ENCODE measurements around the gene AADAT.
"Not testable (repeated sequence)": the region's sequence is repeated elsewhere in the genome, so short reads cannot be mapped to it uniquely, and the experiment has no call there.

The AADAT gene

DNA sequence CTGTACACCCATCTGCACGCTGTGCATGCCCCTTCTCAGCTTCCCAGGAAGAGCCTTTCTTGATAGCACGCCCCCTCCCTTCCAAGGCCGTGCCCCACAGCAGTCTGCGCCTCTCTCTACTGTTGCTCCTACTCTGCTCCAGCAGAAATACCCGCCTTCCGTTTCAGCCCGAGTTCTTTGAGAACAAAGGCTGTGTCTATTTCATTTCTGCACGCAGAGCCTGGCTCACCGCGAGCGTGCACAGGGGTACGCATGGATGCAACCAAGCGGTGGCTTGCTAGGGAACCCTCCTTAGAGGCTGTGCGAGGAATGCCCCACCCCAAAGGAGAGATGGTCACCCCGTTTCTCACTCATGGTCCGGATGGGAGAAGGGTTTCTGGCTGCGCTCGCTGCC, 485 bp downstream of the AADAT start:
- peak; percentile 47 for DNase-seq (ENCODE audit: low spot score)

DNA sequence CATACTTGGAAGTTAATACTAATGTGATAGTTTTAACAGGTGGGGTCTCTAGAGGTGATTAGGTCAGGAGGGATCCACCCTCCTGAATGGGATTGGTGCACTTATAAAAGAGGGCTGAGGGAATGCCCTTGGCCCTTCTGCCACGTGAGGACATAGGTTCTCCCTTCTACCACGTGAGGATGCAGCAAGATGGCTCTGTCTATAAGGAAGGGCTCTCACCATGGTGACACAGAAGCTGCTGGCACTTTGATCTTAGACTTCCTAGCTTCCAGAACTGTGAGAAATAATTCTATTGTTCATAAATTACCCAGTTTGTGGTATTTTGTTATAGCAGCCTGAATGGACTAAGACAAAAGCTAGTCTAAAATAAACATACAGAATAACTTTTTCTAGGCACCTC, 1.0 kb downstream of the AADAT start:
- no peak for DNase-seq (ENCODE audit: low spot score)

DNA sequence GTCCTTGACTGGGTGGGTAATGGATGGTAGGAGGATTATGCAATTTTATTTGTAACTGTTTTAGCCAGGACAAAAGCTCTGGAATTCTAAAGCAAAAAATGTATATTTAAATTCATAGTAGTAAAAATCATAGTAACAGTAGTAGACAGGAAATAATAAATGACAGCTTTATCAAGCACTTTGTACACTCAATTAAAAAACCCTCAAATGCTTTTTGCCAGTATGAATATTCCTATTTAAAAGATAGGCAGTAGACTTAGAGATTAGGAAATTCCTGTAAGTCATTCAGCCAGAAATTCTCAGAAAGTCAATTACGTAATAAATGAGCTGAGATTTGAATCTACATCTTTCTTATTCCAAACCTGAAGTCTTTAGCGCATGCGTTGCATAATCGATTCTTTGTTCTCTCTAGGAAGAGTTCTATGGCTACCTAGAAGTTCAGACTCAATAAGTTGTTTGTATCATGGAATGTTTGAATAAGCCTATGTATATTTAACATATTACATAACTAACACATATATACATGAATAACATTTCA, 2.5 kb downstream of the AADAT start:
- no peak for DNase-seq (ENCODE audit: low spot score)

DNA sequence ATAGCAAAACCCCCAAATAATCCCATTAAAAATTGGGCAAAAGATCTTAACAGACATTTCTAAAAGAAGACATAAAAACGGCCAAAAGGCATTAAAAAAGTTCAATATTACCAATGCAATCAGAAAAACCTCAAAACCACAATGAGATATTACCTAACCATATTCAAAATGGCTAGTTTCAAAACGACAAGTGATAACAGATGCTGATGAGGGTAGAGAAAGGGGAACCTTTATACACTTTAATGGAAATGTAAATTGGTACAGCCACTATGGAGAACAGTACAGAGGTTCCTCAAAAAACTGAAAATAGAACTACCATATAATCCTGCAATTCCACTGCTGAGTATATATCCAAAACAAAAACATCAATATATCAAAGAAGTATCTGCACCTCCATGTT, 6.2 kb downstream of the AADAT start:
- no peak for DNase-seq (ENCODE audit: low spot score)

DNA sequence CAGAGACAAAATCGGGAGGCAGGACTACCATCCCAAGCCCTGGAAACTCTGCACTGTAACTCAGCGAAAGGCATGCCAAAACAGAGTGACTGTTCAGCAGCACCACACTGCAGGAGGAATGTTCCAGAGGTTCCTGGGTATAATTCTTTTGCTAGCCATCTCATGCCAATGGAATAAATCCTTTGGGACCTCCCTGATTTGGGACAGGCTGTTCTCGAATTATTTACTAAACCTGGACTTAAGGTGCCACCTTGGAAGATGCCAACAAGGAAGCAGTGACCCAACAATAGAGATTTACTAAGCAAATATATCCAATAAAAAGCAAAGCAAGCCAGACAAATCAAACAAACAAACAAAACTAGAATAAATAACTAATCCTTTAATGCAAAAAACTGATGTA, 9.3 kb downstream of the AADAT start:
- DNase-seq (ENCODE audit: low spot score): no peak

DNA sequence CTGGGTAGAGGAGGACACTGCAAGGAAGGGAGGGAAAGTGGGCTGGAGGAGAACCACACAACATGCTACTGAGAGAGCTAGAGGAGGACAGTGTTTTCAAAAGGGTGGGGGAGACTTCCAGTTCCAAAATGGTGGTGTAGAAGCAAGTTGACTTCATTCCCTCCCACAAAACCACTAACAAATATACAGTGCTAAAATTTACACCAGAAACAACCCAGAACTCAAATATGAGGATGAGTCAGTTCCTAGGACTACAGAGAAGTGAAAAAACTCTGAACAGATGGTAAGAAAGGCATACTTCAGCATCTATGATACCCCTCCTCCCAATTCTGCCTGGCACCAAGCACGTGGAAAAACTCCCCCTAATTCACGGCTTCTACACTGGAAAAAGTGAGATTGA, 9.8 kb downstream of the AADAT start:
- DNase-seq (ENCODE audit: low spot score): no peak

DNA sequence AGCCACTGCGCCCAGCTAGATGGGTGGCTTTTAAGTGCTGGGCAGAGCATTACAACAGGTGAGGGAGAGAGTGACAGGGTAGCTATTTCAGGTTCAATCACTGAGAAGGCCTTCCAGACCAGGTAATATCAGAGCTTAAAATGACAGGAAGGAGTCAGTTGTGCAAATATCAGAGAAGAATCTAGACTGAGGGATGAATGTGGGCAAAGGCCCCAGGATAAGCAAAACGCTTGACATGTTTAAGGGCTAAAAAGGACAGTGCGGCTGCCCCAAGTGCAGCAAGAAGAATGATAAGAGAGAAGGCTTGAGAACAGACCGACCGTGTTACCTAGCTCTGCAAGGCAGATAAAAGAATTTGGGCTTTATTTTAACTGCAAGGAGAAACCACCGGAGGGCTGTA, 18.6 kb downstream of the AADAT start:
- no peak for DNase-seq (ENCODE audit: low spot score)

DNA sequence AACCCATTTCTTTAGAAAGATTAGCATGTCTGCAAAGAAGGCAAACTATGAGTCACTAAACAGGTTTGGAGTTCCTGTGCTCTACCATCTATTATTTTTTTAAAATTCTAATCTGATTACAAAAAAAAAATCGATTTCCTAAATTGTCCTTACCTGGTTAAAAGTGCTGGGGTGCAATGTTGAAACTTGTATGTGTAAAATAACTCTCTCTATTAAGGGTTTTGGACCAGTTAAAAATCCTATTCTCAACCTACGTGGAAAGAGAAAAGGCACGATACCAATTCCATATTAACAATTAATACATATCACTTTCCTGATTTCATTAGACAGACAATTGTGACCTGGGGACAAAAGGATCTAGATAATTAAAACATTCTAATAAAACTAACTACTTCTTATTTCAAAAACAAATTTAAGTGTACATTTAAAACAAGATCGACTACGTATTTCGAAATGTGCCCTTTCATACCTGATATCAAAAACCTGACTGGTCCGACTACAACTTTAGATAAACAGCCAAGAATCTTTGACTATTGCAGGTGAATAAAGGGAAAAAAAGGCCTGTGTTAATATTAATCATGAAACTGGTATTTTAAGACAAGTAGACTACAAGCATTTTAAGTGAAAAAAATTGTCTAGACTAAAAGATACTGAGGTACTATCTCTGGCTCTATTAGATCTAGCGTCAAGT, 21.2 kb downstream of the AADAT start:
- no peak for DNase-seq (ENCODE audit: low spot score)

DNA sequence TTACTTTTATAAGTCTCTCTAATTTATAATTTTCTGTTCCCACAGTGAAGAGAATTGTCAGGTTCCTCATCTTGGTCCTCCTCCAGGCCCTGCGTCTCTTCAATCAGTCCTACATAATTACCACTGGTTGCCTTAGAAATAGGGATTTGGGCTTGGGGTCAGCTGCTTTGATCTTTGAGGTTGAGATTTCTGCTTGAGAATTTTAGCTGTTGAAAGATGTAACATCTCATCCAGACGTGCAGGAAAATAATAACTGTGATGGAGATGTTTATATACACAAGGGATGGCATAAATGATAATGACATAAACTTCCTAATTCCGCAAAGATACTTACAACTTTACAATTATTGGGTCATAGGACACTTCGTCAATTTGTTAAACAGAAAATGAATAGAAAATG, 30.3 kb downstream of the AADAT start:
- no peak for DNase-seq (ENCODE audit: low spot score)

DNA sequence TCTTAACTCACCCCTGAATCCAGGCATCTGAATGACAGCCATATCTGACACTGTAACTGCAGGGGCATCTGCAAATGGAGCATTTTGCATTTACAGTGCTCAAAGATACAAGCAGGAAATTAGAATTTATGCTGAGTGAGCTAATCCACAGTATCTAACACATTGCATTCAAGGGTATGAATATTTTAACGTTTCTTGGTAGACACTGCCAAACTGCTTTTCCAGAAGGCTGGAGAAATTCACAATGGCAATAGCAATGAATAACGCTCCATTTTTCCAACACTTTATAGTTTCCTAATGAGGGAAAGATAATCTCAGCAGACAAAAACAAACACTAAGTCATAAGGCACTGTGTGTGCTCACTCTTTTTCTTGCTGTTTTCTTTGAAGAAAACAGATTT, 30.9 kb downstream of the AADAT start:
- DNase-seq (ENCODE audit: low spot score): no peak

DNA sequence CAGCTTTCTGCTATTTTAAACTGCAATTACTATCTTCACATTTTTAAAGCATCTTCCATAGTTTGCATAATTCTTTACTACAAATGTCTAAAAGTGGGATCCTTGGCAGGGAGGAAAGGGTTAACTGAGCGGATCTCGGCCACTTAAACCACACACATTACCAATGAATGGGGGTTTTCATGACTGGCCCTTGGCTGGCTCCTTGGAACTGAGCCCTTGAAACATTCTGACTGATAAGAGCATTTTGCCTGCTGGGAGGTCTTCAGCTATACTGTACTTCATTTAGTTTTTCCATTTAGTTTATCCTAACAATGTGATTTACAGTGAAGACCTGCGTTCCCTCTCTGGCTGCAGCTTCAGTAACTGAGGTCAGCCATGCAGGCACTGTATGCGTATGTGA, 31.9 kb downstream of the AADAT start:
- no peak for DNase-seq (ENCODE audit: low spot score)

DNA sequence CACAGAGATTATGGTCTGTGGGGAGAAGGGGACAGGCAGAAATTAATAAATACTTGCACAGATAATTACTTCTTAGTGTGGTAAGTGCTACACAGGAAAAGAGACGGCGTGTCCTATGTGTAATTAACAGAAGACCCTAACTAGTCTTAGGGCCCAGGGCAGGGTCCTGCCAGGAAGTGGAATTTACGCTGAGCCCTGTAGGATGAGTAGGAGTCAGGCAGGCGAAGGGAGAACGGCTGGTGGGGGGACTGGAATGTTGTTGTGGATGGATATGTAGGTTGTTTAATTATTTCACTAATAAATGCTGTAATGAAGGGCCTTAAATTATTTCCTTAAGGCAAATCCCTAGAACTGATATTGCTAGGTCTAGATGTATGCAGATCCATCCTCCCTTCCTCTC, 36.8 kb downstream of the AADAT start:
- DNase-seq (ENCODE audit: low spot score): no peak

DNA sequence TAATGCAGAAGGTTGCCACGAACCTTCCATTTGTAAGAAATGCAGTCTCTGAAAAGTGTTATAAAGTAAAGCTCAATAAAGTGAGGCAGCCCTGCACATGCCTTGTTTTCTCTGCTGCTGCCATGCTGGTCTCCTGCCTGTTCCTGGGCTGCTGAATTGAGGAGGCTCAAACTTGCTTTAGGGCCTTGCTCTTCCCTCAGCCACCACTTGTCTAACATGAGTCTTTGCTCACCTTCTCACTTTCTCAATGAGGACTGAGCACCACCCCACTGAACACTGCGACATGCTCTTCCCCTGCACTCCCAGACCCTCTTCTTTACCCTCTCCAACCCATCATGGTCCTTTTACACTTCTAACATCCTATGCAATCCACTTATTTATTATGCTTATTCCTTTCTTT, 38.4 kb downstream of the AADAT start:
- DNase-seq (ENCODE audit: low spot score): no peak

DNA sequence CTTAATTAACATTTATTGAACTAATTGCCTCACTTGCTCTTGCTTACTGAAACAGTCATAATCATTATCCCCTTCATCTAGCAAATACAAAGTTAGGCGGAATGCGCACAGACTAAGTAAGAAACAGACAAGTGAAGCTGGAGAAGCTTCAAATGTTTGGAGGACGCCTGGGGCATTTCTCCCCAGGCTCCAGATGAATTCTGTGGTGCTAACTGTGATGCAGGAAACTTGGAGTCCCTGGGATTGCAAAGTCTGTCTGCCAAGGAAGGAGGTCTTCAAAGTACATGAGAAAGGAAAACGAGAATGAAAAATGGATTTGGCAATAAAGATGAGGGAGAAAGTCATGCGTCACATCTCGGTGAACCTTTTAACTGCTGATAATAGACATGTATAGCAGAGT, 40.0 kb downstream of the AADAT start:
- DNase-seq (ENCODE audit: low spot score): no peak

DNA sequence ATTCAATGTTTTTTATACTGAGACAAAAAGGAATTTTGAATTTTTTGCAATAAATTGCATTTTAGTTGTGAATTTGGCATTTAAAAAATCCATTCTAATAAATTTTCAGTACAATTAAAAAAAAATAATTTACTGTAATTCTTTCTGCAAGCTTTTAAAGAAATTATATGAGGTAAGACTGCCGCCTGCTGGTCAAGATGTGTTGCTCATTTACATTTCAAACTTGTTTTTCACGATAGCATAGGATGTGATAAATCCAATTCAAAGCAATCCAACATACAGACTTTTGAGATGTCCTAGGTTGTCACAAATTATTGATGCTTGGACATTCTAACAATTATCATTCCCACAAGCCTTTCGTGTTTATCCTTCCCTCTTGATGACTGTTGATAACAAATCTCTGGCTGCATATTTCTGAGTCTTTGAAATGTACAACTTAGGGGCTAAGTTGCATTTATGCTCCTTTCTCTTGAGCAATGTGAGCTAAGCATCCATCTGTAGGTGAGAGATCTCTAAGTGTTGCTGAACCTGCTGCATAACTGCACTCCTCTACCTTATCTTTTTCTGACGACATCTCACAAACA, 41.9 kb downstream of the AADAT start:
- DNase-seq (ENCODE audit: low spot score): peak; percentile 57

DNA sequence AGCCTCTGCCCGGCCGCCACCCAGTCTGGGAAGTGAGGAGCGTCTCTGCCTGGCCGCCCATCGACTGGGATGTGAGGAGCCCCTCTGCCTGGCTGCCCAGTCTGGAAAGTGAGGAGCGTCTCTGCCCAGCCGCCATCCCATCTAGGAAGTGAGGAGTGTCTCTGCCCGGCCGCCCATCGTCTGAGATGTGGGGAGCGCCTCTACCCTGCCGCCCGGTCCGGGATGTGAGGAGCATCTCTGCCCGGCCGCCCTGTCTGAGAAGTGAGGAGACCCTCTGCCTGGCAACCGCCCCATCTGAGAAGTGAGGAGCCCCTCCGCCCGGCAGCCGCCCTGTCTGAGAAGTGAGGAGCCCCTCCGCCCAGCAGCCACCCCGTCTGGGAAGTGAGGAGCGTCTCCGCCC, 43.6 kb downstream of the AADAT start:
- not testable (repeated sequence) for DNase-seq (ENCODE audit: low spot score)

DNA sequence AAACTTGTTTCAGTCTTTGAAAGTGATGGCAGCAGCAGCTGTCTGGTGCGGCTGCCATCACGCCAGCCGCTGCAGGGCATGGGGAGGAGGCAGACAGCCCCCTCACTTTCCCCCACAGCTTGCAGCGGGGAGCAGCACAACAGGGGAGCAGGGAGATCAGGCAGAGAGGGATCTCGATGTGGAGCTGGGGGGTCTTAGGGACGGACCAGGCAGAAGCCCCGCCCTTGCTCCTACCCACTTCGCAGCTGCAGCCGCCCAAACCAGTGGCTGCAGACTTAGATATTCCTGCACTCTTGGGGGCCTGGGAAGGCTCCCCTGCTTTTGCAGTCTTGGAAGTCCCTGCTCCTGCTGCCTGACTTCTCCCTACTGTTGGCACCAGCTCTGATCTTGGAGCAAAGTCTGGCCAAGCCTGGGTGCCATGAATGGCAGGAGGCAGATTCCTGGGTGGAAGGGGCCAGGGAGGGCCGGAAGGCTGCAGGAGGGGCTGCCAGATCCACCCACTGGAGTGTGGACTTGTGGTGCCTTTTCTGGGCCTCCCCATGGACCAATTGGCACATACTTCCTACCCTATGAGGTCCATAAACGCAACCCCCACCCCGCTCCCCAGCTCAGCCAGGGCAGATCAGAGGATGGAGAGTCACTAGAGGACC, 49.6 kb downstream of the AADAT start:
- no peak for DNase-seq (ENCODE audit: low spot score)

DNA sequence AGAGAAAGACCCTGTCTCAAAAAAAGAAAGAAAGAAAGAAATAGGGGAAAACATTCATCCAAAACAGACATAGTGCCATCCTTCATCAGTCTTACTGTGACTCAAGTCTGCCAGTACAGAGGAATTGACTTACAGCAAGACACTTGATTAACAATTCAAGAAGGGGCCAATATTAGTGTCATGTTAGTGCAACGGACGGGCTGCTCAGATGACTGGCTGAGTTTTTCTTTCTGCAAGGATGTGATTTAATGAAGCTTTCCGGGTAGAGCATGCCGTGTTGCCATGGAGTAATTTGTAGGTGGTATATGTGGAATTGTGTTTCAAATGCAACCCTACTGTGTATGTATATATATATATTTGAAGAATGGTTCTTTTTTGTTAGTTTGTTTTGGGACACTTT, 51.0 kb downstream of the AADAT start:
- DNase-seq (ENCODE audit: low spot score): no peak

DNA sequence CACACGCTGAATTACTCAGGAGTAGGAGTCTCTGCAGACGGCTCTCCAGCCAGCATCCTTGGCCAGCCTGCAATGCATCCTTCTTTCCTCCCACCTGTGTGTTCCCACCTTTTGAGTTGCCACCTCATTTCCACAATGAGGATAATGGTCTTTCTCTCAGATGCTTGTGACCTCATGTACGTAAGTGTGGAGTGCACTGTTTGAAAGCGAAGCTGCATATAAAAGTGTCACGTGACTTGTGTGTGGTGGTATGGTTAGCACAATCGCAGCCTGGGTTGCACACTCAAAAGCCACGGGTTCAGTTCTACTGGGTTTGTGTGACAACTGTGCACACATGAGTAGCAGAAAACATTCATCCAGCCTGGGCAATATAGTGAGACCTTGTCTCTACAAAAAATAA, 51.5 kb downstream of the AADAT start:
- no peak for DNase-seq (ENCODE audit: low spot score)

DNA sequence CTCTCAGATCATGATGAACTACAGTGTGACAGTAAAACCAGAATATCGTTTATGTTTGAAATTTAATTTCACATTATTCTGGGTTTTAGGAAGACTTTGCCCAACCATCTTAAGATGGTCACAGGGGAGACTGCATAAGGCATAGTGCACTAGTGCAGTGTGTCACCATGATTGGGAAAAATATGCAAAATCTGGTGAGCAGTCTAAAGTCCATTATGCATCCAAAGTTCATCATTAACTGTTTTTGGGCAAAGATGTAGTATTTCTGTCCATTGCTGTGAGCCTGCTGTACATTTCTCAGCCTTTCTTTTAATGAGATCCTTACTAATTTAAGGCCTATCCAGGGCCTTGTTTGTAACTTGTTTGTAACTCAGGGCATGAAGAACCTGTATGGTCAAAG, 52.3 kb downstream of the AADAT start:
- no peak for DNase-seq (ENCODE audit: low spot score)

DNA sequence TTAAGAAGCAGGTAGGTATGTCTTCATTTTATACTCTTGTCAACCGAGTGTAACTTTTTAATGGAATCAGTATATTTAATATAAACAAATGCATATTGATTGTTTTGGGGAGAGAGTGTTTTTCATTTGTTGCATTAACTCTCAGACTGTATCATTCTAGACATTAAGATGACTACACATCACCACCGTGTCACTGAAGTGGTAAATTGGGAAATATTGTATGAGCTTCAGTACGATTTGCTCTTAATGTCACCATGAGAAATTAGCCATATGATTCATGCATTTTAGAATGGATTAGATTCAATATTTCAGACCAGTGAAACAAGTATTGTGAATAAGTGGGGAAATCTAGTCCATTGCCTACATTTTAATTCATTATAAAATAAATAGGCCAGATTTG, 53.9 kb downstream of the AADAT start:
- no peak for DNase-seq (ENCODE audit: low spot score)

DNA sequence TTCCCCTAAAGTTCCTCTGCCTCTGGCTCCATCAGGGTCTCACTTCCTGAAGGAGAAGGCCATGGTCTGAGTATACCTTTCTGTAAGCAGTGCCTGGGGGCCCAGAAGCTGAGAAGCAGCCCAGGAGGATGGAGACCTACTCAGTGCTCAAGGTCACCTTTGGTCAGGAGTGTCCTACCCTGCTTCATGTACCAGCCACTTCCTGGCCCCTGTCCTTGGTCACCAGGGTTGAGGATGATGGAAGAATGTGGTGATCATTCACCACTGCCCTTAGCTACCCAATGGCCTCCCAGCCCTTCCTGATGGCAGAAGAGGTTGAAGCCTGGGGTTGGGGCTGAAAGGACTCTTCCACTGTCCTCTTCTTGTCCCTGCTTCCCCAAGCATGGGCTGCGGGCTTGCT, 54.5 kb downstream of the AADAT start:
- no peak for DNase-seq (ENCODE audit: low spot score)

DNA sequence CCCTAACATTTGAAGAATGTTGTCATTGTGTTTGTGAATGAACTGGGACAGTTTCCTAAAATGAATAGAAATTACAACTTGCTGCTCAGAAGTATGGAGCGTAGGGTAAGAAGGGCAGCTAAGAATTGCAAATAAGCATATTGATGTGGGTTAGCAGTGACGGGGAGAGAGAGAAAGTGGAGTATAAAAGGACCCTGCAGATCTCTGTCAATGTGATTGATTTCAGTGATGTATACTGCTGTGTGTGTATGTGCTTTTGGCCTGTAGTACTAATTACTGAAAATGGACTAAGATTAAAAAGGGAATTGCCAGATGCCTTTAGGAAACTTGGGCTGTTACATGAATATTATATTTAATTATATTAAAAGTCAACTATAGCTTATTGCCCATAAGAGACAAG, 55.8 kb downstream of the AADAT start:
- no peak for DNase-seq (ENCODE audit: low spot score)

DNA sequence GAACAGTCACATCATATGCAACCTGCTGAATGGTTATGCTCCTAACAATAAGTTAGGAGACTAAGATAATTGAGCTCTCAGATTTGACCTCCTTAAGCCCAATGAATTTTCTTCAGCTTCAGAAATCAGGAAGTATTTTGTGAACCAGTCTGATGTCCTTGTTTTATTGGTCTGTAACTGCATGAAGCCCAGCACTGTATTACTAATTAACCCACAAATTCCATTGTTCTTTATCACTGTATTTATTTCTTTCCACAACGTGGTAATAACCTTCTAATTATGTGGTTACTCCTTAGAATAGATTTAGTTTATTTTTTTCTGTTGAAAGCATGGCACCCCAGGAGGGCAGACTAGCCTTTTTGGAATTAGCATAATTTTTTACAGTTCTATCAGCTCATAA, 59.6 kb downstream of the AADAT start:
- DNase-seq (ENCODE audit: low spot score): no peak
